GM20431 (cell line): Measurements from ENCODE around the gene PPME1.

Experiments
- in situ Hi-C: fragments of 300-500 bp; cut with MseI, MboI; formaldehyde crosslinking; loops from one replicate; pipeline ENCODE4 v1.15.0; 2020; ENCODE audit warnings: low sequenced_read_pairs; ENCODE audit not compliant: unreplicated experiment

Gene PPME1

DNA sequence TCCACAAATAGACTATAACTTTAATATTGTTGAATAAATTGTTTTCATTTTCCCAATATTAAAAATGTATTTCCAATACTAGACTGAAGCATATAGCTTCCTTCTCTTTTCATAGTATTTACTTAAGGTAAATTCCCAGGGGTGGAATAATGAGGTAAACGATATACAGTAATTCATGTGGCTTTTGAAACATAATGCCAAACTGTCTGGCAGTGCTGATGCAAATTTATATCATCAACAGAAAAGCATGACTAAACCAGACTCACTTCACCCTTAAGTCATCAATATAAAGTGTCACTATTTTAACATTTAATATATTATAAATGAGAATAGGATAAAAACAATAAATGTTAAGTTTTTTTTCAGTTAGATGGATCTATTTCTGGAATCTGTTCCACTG, 13.9 kb upstream of the PPME1 start:
- in situ Hi-C loops: no loop called here

DNA sequence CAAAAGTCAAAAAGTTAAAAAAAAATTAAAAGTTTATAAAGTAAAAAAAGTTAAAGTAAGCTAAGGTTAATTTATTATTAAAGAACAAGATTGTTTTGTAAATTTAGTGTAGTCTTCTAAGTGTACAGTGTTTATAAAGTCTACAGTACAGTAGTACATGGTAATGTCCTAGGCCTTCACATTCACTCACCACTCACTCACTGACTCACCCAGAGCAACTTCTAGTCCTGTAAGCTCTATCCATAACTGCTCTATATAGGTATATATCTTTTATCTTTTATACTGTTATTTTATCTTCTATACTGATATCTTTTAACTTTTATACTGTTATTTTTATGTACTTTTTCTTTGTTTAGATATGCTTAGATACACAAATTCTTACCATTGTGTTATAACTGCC, 11.4 kb upstream of the PPME1 start:
- in situ Hi-C loops: no loop called here

DNA sequence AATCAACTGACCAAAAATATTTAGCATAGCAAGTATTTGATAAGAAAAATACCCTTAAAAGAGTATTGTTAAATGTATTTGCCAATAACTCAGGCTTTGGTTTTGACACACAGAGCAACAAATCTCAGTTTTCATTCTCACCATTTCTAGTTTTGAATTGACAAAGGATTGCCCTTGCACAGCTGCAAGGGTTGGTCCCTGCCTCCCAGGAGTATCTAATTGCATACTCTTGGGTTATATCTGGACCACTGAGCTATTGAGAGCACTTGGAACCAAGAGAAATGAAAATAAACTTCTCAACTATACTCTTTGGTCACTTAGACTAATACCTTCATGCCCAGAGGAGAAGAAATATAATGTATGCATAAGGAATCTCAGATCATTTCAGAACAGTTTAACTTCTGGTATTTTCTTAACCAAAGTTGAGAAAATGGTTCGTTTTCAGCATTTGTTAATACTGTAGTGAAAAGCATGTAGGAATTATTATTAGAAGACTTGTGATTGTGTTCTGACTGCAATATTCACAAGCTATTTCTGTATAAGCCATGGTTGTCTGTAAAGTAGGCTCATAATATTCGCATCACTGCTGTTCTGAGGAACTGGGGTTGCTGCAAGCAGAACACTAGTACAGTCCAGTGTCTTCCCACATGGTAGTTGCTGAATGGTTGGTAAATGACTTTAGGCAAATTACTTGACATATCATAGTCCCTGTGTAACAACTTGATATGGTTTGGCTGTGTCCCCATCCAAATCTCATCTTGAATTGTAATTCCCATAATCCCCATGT, 8.2 kb upstream of the PPME1 start:
- in situ Hi-C loops: no loop called here

DNA sequence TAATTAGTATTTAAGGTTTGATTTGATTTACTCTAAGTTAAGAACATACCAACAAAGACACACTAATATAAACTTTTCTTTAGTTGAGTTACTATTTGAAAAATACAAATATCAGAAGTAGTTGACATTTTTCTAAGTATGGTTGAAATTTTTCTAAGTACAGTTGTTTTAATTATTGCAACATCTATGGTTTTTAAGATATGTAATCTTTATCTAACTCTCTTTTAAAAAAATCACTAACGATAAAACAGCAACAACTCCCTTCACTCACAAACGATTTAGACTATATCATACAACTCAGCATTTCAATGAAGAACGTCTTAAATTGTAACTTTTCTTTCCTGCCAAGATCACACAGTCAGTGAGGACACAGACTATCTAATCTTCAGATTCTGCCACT, 2.3 kb upstream of the PPME1 start:
- in situ Hi-C loops: no loop called here

DNA sequence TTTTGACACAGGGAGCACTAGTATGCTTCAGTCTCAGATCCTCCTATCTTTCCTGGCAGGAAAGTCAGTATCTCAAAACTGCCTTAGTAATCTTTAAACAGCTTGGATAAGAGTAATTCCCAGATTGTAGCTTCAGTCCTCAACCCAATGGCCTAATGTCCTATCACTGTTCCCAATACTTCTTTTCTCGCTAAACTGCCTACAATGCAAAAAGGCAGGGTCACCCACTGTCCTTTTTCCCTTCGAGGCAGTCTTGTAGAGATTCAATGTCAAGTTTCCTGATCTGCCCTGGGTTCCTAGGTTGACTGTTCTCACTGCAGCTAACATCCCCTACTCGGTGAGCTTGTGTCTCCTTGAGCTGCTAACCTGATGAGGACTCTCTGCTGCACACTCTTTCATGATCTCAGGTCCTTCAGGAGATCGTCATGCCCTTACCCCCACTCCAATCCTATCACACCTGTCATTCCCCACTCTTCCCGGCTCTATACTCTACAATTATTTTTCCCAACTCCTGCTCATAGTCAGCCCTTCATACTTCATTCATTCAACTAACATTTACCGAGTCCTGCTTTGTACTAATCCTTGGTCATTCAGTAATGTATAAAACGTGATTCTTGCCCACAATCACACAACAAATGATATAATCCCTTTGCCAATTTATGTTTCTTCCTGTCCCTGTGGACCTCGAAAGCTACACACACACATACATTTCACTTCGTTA, 1.2 kb upstream of the PPME1 start:
- in situ Hi-C loops: no loop called here

DNA sequence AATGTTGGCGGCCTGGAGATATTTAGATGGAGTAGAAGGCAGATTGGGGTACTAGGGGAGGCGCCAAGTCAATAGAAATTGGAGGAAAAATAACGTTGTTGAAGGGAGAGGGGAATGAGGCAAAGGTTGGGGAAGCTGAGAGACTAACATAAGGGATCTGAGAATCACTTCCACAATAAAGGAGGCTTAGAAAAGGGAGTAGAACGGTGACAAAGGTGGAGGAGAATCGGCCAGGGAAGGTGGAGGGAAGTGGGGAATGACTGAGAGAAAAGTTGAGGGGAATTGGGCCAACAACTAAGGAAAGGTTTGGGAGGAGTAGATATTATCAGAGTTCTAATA, 510 bp downstream of the PPME1 start:
- in situ Hi-C loops: no loop called here

DNA sequence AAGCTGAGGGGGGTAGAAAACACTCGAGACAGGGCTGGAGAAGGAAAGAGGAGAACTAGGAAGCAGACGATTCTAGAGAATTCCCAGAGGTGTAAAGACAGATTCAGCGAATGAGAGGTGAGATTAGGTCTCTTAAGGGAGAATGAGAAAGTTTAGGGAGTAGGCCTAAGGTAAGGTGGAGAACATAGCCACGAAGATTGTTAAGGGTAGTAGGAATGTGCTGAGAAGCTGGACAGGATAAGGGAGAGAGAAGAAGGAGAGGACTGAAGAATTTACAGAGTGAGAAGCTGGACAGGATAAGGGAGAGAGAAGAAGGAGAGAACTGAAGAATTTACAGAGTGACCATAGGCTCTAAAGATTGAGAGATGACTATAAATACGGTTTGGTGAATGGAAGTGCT, 908 bp downstream of the PPME1 start:
- in situ Hi-C loops: no loop called here

DNA sequence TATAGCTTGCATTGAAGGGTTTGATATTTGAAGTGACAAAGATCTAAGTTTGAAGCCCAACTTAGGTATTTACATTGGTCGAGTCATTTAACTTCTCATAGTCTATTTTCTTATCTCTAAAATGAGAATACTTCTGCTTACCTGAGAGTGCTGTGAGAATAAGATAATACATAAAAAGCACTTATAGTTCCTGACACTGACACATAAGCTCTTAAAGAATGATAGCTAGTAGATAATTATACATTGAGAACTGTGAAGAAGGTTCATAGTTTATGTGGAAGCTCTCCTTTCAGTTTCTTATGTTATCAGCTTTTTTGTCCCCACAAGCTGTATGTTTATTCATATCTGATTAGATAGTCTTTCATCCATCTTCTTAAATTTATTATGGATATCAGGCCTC, 4.8 kb downstream of the PPME1 start:
- in situ Hi-C loops: no loop called here

DNA sequence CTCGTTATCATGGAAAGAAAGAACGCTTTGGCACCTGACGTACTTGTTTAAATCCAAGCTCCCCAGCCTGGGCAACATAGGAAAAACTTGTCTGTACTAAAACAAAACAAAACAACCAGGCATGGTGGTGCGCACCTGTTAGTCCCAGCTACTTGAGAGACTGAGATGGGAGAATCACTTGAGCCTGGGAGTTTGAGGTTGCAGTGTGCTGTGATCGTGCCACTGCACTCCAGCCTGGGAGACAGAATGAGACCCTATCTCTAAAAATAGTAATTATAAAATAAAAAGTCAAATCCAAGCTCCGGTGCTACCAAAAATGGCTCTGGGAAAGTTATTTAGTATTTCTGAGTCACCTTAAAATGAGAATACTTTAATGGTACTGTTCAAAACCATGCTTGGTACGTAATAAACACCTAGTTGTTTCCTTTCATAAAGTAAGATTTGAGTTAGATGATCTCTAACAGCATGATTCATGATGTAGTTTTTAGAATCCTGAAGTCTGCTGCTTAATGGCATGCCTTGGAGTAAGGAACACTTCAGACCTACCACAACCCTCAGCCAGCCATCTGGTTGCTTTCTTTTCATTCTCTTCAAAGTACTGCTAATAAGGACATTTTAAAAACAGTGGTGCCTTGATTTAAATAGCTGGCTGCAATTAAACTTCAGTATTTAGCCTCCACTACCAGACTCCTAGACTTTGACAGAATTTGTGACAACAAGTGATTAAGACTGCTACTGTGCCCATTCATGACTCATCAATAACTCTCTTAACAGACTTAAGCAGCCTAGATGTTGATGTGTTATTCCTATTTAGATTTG, 8.4 kb downstream of the PPME1 start:
- in situ Hi-C loops: no loop called here

DNA sequence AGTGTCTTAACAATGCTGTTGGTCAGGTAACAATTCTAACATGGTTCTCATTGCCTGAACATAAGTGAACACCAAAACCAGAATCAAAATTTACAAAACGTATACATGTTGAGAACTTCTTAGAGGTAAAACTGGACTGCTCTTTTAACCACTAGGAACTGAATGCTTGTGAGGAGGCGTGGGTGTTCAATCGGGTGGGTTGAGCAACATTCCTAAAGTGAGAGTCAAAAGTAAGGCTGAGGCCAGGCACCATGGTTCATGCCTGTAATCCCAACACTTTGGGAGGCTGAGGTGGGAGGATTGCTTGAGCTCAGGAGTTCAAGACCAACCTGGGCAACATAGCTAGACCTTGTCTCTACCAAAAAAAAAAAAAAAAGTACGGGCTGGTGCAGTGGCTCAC, 11.5 kb downstream of the PPME1 start:
- in situ Hi-C loops: no loop called here

DNA sequence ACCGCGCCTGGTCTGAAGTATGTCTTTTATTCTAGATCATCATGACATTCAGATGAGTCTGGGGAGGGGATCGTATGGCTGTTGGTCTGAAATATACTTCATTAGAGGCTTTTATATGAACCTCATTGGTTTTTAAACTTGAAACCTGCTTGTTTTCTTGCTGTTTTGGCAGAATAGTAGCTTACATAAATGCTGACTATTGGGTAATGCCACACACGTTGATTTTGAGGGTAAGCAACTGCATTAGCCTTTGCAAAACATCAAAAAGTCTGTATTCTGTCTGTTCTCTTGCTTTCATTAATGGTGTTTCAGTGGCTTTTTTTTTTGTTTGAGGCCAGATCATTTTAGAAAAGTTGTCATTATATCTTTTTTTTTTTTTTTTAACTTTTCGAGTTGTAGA, 14.2 kb downstream of the PPME1 start:
- in situ Hi-C loops: no loop called here

DNA sequence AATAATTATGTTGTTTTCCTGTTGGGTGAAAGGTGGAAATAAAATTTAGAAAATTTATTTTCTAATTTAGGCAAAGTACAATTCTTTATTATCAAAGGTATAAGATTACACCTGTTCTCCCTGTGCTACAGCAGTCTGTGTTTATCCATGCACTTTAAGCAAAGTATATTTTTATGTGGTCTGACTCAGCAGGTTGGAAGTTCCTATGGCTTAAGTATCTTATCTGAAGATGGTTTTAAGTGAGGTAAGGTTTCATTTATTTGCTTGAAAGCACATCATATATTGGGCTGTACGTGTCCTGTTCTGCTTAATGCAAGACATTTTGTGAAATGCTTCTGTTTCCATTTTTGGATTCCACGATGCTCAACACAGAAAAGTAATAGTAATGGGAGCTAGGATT, 14.6 kb downstream of the PPME1 start:
- in situ Hi-C loops: no loop called here

DNA sequence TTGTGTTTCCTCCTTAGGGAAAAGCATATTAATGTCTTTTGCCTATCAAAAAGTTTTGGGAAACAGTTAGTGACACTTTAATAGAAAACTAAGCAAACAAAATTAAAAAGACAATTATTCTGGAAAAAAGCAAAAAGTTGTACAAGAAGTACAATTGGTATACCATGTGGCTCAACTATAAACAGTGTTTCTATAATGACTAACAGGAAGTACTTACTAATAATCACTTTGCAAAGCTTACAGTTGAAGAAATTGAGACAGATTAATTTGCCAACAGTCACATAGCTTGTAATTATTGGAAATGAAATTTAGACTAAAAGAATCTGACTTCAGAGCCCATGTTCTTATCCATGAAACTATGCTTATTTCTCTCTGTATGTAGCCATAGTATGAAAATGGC, 24.7 kb downstream of the PPME1 start:
- in situ Hi-C loops: no loop called here

DNA sequence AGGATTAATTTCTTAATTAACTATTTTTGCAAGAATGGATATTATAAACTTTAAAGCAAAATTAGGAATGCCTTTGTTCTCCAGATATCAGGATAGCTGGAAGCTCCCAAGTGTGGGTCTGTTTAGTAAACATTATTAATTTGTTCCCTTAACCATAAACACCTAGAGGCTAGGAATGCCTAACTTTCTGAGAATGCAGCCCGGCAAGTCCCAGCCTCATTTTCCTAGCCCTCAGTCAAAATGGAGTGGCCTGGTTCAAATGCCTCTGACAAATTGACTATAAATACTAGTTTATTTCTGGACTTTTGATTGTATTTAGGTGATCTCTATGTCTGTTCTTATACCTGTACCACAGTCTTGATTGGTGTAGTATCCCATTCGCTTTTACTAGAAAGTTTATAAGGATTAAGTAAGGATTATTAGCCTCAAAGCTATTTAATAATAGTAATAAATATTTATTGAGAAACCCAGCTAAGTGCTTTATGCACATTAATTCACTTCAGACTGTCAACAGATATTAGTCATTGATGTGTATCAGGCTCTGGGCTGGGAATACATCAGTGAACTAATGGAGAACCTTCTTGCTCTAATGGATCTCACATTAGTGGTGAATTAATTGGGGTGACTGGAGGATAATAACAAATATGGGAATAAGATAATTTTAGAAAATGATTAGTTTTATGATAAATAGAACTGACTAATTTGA, 25.8 kb downstream of the PPME1 start:
- in situ Hi-C loops: no loop called here

DNA sequence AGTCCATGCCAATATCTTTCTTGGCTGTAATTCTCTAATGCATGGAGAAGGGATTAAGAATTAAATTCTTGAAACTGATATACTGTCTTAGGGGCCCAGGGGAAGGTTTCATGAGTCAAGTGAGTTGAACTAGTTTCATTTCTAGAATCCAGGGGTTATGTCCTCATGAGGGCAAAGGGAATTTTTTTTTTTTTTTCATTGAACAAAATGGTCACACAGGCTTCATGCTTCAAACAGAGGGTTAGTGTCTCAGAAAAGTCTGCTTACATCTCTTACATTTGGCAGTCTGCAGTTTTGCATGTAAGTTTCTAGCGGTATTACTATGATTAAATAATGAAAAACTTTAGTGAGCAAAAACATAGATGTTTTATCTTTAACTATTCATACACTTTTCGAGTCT, 32.9 kb downstream of the PPME1 start:
- in situ Hi-C loops: no loop called here

DNA sequence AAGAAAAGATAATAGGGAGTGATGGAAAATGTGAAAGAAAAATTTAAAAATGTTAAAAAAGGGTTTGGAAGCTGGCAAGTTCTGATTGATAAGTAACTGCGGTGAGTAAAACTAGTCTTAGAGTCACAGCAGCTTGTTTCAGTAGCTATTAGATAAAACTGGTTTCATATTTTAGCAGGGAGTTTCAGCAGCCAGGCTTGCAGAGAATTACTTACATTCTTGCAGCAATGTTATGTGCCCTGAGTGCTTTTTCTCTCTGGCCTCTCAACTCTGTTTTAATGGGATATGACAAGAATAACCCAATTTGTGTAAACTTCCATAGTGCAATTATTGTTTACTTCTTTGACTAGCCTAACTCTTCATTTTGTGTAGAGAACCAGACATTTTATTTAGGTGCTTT, 33.6 kb downstream of the PPME1 start:
- in situ Hi-C loops: no loop called here

DNA sequence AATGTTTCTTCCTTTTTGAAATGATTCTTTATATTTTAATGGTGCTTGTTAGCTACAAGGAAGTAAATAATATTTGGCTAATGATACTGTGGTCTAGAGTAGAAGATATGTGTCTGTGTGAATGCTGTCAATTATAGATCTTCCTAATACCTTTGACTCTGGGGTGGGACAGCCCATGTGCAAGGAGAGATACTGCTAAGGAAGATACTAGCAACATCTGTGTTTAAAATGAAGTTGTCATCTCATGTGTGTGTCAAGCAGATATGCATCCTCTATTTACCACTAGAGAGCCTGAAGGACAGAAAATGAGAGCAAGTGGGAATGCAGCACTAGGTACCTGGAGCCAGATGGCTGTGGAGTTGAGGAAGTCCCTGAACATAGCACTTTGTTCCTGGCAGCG, 34.1 kb downstream of the PPME1 start:
- in situ Hi-C loops: no loop called here

DNA sequence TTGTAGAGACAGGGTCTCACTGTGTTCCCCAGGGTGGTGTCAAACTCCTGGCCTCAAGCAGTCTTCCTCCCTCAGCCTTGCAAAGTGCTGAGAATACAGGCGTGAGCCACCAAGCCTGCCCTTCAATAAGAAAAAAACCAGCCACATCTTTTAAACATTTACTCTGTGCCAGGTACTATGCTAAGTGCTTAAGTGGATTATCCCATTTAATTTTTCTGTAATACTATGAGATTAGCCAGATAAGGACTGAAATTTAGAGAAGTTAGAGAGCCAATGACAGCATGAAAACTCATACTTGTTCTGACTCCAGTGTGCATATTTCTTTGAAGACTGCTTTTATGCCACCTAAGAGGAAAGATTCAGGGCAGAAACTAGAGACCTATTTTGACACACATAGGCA, 35.7 kb downstream of the PPME1 start:
- in situ Hi-C loops: no loop called here

DNA sequence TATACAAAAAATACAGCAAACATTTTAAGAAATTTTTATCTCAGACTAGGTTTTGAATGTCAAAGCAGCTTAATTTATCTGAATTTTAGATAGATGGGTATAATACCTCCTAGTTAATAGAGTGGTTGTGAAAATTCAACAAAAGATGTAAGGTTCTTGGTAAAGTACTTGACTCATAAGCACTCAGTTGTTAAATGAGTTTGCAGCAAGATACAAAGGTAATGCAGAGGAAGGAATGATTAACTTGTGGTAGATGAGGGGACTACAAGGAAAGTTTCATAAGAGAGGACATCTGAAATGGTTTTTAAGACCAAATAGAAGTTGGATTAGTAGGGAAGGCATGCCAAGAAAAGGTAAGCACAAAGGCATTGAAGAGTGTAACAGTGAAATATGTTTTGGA, 37.4 kb downstream of the PPME1 start:
- in situ Hi-C loops: no loop called here

DNA sequence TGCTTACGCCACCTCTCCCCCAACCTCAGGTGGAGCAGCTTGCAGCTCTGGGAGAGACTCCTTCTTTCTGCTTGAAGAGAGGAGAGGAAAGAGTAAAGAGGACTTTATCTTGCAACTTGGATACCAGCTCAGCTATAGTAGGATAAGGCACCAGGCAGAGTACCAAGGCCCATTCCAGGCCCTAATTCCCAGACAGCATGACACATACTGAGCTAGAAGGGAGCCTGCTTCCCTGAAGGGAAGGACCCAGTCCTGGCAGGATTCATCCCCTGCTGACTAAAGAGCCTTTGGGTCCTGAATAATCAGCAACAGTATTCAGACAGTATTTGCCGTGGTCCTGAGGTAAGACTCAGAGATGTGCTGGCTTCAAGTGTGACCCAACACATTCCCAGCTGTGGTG, 41.4 kb downstream of the PPME1 start:
- in situ Hi-C loops: no loop called here

DNA sequence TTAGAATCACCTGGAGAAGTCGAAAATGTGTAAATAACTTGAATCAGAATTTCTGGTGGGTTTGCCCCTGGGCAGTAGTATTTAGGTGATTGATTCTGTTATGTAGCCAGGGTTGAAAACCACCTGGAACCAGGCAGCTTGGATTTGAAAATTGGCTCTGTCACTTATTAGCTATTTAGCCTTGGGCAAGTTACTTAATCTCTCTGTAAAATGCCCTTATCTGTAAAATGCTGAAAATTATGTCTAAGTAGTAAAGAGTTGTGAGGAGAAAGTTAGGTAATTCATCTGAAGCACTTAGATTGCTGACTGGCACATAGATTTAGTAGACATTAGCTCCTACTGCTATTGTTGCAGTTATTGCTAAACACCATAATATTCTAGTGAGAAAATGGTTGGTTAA, 49.3 kb downstream of the PPME1 start:
- in situ Hi-C loops: no loop called here
